HG02678 (cell line): ENCODE data around the gene CNTNAP5.
"Not testable (repeated sequence)": the region's sequence is repeated elsewhere in the genome, so short reads cannot be mapped to it uniquely, and the experiment has no call there.

ENCODE experiments used
- ATAC-seq: cut with Tn5 transposase; IDR thresholded peaks from one replicate; pipeline ENCODE4 v1.9.1; 2021; ENCODE audit warnings: mild to moderate bottlenecking, moderate library complexity; ENCODE audit not compliant: unreplicated experiment

Gene CNTNAP5

DNA sequence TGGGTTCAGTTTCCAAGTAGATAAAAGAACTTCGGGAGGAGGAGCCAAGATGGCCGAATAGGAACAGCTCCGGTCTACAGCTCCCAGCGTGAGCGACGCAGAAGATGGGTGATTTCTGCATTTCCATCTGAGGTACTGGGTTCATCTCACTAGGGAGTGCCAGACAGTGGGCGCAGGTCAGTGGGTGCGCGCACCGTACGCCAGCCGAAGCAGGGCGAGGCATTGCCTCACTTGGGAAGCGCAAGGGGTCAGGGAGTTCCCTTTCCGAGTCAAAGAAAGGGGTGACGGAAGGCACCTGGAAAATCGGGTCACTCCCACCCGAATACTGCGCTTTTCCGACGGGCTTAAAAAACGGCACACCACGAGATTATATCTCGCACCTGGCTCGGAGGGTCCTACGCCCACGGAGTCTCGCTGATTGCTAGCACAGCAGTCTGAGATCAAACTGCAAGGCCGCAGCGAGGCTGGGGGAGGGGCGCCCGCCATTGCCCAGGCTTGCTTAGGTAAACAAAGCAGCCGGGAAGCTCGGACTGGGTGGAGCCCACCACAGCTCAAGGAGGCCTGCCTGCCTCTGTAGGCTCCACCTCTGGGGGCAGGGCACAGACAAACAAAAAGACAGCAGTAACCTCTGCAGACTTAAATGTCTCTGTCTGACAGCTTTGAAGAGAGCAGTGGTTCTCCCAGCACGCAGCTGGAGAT is 382.9 kb downstream of the CNTNAP5 start:
- not testable (repeated sequence) for ATAC-seq

DNA sequence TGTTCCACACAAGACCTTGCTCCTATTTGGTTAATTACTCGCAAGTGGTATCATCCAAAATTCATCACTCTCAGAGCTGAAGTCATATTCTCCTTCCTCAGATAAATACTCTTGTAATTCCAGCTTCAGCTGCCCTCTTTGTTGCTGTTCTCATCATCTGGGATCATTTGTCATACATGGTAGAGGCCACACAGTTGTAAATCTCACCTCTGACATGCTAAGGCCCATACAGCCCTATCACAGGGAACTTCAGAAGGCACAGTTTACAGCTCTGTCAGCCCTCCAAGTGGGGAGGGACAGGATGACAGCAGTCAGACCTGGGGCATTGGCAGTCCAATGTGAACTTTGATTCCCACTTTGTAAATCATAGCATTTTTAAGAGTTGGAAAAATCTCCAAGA is 399.0 kb downstream of the CNTNAP5 start:
- no peak for ATAC-seq

DNA sequence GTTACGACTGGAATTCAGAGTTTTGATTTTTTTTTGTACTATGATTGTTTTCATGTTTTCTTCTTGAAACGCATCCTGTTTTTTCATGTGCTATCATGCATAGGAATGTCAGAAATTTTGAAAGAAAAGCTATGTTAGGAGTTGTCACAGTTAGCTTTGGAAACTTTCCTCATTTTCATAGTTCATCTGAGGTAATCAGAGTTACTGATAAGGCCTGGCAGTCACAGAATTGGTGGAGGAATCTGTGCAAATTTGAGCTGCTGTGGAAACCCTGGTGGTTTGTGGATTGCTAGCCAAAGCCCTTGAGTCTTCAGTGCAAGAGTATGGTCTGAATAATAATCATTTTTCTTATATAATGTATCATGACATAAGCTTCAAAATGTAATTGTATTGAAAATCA is 401.0 kb downstream of the CNTNAP5 start:
- no peak for ATAC-seq

DNA sequence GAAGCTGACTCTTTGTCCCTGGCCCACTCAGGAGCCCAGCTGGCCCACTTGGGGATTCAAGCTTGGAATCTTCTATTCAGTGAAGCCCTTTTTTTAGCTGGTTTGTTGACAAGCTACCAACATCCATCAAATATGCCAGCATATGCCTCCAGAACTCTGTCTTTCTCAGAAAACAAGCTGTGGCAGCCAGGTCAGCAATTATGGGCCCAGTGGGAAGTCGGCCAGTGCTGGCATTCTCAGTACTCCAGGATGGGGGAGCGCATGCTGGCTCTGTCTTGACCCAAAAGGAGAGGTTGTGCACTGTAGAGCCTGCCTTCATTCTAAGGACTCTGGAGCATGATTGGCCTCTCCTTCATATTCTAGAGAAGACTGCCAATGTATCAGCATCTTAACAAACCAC is 401.5 kb downstream of the CNTNAP5 start:
- no peak for ATAC-seq

DNA sequence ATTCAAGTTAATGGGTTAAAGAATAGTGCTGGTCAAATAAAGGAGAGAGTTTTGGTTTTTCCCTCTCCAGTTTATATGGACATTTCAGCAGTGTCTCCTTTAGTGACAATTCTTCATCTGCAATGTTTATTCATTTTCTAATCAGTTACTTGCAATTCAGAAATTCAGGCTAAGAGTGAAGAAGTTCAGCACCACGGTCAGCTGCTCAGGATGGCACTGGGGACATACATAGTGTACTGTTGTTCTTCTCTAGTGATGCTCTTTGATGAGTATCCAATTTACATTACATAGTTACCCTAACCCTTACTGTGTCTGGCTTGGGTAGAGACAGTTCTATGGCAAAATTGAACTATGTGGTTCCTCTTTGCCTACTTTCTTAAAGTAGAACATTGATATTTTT is 412.7 kb downstream of the CNTNAP5 start:
- no peak for ATAC-seq

DNA sequence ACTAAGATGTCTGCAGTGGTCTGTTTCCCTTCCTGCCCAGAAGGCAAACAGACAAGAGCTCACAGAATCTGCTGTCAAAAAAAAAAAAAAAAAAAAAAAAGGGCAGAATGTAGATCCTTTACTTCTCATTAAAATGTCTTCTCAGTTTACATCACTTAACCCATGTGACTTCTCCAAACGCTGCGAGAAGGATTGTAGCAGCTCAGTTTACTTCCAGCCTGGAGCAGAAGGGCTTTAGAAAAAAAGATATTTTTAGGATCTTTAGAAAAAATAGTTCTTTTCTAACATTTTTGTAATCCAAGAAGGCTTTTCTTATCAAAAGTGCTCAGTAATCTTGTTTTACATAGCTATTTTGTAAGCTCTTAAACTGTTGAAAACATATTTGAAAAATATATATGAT is 425.4 kb downstream of the CNTNAP5 start:
- no peak for ATAC-seq

DNA sequence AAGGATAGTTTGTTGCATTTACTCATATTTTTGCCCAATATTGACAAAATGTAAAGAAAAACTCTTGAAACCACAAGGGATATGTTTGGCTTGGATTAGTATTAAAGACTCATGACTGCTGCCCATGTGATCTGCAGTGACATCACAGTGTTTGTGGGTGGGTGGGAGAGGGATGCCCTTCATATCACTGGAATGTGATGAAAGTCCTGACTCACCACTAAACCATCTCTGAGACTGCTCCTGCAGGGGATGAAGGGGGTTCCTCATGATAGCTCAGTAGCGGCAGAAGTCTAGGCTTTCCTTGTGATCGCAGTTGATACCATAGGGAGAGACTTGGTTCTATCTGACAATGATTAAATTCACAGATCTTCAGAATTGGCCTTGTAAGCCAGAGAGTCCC is 451.2 kb downstream of the CNTNAP5 start:
- ATAC-seq, result no peak

DNA sequence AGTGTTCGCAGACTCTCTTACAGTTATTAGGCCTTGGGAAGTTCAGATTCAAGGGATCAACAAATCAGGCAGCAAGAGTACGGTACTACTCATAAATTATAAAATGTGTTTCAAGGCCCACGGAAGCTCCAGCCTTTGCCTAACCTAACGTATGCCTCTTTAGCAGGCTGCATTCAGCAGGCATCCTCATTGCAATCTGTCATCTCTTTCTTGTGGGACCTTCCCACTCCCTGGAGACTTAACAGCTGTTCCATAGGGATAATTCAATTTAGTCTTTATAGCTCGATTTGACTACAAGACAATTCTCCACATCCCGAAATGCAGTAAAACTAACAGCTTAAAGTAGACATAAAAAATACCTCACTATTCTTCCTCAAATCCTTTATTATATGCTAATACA is 453.7 kb downstream of the CNTNAP5 start:
- no peak for ATAC-seq

DNA sequence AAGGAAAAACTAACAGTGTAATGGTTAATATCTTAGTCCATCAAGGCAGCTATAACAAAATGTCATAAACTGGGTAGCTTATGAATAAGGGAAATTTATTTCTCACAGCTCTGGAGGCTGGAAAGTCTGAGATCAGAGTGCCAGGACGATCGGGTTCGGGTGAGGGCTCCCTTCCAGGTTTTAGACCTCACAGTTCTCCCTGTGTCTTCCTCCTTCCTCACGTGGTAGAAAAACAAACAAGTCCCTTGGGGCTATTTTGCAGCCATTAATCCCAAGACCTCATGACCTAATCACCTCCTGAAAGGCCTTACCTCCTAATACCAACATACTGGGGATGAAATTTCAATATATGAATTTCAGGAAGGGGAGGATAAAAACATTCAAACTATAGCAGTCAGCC is 455.9 kb downstream of the CNTNAP5 start:
- no peak for ATAC-seq

DNA sequence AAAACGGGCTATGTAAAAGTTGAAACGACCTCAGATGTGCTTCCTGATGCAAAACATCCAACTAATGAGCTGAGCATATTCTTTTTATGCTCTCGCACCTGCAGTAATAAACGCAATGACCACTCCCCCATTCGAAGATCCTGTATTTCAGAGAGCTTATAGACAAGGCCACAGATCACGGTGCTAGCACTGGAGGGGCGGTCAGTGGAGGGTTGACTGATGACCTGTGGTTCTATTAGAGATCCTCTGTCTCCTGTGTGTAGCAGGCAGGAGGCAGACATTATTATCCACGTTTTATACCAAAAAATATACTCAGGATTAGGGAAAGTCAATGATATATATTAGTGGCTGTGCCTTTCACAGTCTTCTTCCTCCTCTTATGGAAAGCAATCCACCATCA is 457.0 kb downstream of the CNTNAP5 start:
- no peak for ATAC-seq

DNA sequence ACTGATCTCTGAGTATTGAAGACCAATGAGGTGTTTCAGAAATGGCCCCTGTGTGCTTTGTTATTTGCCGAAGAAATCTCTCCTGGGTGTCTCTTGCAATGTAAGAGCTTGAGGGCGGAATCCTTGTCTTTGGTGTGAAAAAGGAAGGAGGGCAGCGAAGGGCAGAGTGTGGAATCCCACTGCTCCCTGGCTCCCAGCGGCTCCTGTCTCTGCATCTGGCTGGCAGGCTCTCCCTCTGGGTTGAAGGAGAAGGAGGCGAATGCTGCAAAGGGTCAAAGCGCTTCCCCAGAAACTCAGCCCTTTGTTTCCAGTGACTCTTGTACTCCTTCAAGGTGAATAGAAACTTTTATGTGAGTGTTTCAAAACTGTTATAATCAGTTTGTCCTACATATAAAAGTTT is 457.5 kb downstream of the CNTNAP5 start:
- ATAC-seq, result no peak

DNA sequence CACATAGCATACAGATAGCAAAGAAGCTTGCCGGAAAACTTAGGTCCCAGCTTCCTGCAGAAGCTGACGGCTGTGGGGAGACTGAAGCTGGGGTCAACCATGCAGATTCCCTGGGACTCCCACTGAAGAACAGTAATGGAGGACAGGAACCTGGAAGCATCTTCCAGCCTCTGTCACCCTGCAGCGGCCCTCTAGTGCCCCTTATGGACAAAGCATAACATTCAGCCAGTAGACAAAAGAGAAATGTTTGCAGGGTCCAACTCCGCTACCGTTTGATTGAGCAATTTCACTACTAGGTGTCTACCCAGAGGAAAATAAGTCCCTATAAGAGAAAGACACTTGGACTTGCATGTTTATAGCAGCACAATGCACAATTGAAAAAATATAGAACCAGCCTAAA is 460.6 kb downstream of the CNTNAP5 start:
- no peak for ATAC-seq

DNA sequence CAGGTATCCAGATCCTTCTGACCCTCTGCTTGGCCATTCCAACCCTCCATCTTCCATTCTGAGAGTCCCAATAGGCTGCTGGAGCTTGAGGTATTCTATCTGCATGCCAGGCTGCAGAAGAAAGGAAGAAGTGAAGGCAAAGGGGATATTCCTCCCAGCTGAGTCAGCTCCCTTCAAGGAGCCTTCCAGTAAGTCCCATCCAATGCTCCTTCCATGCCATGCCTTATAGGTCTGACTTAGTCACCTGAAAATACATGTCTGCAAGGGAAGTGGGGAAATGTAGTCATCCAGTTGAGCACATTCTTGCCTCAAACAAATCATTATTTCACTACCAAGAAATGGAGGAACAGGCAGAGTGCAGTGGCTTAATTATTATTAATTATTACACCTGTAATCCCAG is 464.6 kb downstream of the CNTNAP5 start:
- ATAC-seq, result no peak

DNA sequence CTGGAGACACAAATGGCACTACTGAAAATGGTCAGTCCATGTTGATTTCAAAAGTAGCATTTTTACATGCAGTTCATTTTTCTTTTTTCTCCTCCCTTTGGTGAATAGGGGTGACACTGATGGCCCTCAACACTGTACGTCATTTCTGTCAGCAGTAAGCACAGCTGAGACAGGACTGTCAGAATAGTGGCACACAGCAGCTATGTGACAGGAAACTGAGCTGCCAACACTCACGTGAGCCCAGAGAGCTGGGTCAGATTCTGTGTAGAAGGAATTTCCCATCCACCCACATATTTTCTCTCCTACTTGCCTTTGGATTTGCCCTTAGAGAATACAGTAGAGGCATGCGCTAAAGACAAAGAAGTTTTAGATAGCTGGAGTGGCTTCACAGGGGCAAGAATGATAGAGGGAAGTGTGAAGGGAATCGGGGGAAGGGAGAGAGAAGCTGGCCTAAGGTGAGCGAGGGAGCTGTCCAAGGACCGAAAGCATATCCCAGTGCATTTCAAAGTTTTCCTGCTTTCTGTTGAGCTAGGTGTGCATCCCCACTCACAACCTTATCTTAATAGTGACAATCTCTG is 476.6 kb downstream of the CNTNAP5 start:
- no peak for ATAC-seq

DNA sequence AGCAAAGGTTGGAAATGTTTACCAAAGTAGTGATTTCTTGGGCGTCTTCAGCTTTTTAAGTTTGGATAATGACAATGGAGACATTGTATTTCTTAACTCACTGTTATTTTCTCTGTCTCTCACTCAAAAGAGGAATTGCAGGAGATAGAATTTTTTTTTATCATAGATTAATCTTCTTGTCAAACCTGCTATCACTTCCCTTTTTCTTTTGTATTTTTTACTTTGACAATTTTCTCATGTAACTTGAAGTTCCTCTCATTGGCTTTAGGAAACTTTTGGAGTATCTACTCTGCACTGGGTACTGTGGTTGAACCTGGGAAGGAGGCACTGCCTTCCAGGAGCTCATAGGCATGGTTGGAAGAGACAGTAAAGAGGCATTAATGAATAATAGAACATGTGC is 489.1 kb downstream of the CNTNAP5 start:
- no peak for ATAC-seq

DNA sequence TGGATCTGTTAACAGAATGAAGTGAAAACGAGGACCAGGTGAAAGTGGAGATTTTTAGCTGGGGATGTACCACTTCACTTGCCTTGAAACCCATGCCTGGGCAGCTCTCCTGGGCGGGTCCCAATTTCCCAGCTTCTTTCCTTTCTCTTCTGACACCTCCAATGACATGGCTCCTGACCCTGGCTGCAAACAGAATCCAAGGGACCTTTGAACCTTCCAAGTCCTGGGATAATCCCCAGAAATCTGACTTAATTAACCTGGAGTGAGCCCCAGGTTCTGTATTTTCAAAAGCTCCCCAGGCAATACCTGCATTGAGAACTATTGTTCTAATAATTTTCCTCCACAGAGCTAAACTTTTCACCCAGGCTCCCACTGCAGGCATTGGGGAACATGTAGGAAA is 495.9 kb downstream of the CNTNAP5 start:
- ATAC-seq, result no peak

DNA sequence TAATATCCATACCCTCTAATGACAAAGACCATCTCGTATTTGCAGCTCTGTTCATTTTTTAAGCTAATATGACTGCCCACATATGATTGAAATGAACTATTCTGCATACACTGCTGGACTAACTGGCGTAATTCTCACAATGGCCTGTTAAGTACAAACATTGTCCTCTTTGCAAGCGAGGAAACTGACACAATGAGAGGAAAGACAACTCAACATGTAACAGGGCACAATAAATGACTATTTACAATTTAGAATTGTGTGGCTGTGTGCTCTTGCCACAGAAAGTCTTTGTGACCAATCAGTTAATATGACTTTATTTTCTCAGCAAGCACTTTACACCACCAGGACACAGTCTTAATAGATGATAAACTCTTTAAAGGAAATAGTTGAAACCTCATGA is 498.0 kb downstream of the CNTNAP5 start:
- no peak for ATAC-seq

DNA sequence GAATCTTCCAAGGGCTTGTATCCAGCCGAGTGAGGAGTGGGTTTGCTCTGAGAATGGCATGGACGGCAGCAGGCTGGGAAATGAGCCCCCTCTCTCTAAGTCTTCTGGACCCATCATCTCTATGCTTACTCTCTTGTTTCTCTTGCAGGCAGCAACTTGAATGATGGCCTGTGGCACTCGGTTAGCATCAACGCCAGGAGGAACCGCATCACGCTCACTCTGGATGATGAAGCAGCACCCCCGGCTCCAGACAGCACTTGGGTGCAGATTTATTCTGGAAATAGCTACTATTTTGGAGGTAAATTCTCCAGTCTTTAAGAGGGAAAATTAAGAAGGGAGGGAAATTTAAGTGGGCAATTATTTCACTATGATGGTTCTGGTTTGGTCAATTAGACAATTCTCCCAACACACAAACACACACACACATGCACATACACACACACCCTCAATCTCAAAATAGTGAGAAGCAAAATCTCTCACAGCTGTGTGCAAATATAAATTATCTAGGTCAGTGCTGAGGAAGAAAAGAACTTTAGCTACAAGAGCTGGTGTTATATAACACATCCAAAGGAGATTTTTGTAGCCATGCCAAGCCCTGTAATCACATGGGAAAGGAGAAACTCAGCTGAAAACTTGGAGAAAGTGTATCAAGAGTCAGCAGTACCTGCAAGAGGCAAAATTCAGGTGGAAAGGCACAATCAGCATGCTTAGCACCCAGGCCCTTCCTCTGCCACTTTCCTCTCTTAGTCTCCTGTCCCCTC is 499.2 kb downstream of the CNTNAP5 start:
- ATAC-seq, result no peak

DNA sequence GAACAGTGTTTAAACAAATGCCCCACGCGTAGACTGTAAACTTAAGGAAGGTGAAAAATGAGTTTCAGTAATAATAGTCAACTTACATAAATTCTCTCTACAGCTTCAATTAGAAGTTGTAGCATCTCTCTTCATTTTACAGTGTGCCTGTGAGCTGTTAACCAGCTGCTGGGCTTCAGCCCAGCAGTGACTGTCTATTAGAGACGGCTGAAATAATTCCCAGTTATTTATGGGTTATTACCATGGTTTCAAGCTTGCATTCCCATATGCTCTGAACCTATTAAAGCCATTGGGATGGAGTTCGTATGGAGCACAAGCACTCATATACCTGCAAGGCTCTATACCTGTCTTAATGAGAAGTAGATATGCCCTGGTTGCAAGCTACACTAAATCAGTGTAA is 501.1 kb downstream of the CNTNAP5 start:
- ATAC-seq, result no peak

DNA sequence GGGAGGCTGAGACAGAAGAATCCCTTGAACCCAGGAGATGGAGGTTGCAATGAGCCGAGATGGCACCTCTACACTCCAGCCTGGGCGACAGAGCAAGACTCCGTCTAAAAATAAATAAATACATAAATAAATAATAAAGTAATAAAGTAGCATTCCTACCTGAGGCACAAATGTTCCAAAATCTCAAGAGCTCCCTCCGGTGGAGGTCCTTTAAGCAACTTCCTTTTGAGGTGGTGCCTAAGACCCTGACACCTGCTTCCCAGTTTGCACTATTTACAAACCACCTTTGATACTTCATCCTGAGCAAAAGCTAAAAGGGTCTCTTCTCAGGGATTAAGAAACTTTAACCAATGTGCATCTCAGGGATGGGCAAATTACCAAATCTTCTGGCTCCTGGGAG is 505.1 kb downstream of the CNTNAP5 start:
- ATAC-seq, result no peak

DNA sequence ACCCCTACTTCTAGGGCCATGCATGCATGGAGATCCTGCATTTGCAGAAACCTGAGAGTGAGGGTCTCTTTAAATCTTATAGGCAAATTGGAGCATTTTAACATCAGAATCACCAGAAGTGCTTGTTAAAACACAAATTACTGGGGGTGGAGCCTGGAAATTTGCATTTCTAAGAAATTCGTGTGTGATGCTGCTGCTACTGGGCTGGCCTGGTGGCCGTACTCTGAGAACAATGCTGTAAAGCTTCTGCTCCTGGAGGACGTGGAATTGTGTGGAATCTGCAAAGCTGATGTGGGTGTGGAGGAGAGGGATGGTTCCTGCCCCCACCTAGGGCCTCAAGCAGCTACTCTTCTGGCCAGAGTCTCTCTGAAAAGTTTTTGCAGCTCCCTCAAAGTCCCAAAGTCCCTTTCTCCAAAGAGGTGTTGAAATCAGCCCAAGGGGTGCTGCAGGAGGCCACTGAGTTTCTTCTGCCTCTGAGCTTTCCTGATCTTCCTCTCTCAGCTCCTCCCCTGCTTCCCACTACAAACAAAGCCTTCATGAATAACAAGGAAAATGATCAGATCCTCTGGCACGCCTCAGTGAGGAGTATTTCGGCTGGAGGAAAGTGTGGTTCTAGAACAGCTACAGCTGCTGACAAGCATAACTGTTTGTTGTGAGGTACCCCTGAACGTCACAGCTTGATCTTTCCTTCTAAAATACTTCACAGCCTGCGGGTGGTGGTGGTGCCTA is 508.3 kb downstream of the CNTNAP5 start:
- ATAC-seq, result no peak

DNA sequence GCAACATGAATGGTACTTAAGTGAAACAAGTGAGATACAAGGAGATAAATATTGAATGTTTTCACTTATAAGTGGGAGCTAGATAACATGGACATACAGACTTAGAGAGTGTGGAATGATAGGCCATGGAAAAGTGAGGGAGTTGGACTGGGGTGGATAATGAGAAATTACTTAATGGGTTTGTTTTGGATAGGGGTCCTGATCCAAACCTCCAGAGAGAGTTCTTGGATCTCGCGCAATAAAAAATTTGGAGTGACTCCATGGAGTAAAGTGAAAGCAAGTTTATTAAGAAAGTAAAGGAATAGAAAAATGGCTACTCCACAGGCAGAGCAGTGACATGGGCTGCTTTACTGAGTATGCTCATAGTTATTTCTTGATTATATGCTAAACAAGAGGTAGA is 508.9 kb downstream of the CNTNAP5 start:
- ATAC-seq, result no peak
